HG02885 (cell line): ENCODE results near the gene PACS2.
A peak's percentile ranks its signal among the peaks of the same experiment; 100 is the strongest.
"Not testable (repeated sequence)": the region's sequence is repeated elsewhere in the genome, so short reads cannot be mapped to it uniquely, and the experiment has no call there.

Source experiments
- ATAC-seq: cut with Tn5 transposase; IDR thresholded peaks from one replicate; pipeline ENCODE4 v1.9.1; 2021; ENCODE audit warnings: mild to moderate bottlenecking; ENCODE audit not compliant: unreplicated experiment, poor library complexity

Gene PACS2

DNA sequence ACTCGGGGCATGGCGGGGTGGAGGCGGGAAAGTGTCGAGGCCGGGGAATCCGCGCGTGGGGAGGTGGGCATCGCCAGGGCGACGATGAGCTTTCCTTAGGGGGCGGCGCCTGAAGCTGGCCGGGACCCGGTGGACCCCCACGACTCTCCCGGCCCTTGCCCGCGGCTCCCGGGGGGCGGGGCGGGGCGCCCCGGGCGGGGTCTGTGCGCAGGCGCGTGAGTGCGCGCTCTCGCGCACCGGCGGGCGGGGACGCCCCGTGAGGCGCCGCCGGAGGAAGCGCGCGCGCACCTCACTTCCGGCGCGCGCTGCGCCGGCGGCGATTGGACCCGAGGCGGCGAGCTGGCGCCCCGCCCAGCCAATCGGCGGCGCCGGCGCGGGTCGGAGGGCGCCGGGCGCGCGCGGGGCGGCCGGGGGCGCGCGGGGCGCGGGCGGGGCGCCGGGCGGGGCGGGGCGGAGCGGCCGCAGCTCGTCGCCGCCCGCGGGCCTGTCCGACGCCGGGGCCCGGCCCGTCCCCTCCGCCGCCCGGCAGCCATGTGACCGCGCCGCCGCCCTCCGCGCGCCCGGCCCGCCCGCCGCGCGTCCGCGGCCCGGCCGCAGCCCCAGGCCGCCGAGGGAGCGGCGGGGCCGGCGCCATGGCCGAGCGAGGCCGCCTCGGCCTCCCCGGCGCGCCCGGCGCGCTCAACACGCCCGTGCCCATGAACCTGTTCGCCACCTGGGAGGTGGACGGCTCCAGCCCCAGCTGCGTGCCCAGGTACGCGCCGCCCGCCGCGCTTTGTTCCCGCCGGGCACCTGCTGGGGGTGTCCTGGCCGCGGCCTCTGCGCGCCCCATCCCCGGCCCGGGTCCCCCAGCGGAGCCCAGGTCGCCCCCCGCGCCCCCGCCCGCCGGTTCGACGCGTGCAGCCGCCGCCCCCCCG lies at the start of gene PACS2:
TSS of gene PACS2 (plus strand) at position 462 of the 914 bp plus-strand sequence. CDS start at position 633, 171 bp downstream.
- ATAC-seq = peak; percentile 79

DNA sequence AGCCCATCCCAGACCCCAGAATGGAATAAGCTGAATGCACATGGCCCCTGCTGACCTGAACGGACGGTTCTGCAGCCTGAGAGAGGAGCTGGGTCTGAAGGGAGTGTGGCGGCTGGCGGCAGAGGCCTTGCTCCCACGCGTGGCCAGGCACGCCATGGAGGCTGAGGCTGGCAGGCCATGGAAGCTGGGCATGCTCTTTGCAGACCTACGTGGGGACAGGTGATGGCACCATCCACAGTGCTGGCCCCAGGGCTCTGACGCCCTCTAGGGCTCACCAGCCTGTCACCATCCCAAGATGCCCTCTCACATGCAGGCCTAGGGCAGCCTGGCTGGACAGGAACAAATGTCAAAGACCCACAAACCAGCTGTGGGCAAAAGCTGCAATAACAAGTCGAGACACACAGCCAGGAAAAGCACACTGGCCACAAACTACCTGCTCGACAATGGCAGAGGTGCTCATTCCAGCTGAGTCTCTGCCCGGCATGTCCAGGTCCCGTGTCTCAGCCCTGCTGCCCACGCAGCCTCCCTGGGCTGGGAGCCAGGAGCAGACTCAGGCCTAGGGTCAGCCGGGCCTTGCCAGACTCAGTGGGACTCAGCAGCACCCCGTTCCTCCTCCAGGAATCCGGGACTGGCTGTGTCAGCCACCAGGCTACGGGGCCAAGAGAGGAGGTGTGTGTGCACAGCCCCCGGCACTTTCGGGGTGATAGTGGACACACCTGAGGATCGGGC lies 46.6 kb upstream of the PACS2 start:
- no peak for ATAC-seq

- no peak for ATAC-seq
Observed at GRCh38 chr14:105268736-105269354, 45.7 kb upstream of the PACS2 start.

DNA sequence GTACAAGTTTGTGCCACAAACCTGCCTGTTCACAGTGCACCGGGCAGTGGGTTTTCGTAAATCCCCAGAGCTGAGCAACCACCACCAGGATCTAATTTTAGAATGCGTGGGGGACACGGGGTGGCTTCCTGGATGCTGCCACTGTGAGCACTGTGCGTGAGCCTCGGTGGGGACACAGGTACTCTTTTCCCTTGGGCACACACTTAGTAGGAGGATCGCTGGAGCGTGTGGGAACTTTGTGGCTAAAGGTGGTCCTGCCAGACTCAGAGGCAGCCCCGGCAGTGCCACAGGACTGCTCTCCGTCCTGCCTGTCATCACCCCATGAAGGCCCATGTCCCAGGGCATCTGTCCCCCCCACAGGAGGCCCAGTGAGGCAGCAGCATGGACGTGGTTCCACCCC lies 45.1 kb upstream of the PACS2 start:
- no peak for ATAC-seq

- ATAC-seq = no peak
Observed at GRCh38 chr14:105271224-105271890, 43.2 kb upstream of the PACS2 start.

DNA sequence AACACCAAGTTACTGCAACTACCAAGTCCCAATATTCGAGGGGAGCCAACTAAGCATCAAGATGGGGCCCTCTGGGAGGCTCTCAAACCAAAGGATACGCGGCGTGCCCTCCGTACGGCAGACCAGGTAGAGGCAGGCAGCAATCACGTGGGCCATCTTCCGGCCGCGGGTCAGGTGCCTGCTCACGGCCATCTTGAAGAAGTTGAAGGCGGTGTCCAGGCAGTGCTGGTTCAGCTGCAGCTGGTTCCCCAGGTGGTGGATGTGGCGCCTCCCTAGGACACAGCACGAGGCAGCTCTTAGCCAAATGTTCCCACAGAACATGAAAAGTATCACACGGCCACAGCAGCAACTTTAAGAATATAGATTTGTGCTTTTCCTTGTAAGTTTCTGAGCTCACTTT lies 41.9 kb upstream of the PACS2 start:
- no peak for ATAC-seq

DNA sequence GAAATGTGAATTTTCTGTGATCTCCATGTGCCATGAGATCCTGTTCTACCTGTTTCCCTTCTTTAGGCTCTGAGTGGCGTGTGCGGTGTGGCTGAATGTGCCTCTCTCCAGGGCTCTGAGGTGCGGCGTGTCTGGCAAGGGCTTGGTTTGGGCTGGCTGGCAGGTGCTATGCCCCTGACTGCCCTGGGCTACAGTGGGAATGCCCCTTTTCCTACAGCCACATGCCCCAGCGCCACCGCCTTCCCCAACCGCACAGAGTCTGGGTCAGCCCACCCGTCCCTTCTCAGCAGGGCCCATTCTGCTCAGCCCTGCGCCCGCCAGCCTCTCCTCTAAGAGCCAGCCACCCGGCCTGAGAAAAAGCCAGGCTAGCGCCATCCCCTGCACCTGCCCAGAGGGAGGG lies 41.5 kb upstream of the PACS2 start:
- ATAC-seq = no peak

DNA sequence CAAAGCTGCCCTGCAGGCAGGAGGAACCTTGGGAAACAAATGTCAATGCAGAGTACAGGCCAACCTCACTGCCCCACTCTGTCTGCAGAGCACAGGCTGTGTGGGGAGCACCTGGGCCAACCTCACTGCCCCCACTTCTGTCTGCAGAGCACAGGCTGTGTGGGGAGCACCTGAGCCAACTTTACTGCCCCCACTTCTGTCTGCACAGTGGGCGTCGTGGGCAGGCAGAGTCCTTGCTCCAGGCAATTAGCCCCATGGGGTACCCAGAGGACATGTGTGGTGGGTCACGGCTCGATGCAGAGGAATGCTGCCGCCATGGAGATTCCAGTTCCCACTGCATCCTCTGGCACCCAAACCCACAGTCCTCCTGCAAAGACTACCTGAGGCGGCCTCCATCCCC lies 39.9 kb upstream of the PACS2 start:
- no peak for ATAC-seq

- ATAC-seq = no peak
Observed at GRCh38 chr14:105275267-105275946, 39.1 kb upstream of the PACS2 start.

DNA sequence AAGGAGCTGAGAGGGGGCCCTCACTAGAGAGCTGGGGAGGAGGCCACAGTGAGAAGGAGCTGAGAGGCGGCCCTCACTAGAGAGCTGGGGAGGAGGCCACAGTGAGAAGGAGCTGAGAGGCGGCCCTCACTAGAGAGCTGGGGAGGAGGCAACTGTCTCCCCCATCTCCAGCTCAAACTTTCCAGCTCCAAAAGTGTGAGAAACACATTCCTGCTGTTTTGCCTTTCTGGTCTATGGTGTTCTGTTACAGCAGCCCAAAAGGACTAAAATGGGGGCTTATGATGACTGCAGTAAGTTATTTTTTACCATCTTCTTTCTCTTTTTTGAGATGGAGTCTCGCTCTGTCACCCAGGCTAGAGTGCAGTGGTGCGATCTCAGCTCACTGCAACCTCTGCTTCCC lies 37.1 kb upstream of the PACS2 start:
- ATAC-seq = not testable (repeated sequence)

DNA sequence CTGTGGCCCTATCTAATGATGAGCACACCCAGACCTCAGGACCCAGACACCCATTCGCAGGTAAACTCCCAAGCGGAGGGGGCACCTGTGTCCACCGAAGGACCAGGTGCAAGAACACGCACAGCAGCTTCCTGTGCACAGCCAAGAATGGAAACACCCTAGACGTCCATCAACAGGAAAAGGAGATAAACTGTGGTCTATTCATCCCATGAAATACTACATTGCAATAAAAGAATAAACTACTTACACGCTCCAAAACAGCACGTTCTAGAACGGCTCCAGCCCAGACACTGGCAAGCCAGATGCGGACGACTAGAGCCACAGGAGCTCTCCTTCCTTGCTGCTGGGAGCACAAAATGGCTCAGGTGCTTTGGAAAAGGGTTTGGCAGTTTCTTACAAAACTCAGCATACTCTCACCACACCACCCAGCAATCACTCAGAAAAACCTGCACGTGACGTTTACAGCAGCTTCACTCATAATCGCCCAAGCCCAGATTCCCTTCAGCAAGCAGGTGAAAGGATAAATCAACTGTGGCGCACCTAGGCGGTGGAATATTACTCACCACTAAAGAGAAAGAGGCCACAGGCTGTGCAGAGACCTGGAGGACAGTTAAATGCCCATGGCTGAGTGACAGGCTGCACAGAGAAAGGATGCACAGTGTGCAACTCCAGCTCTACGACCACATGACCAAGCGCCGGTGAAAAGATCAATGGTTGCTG lies 34.7 kb upstream of the PACS2 start:
- ATAC-seq = no peak

DNA sequence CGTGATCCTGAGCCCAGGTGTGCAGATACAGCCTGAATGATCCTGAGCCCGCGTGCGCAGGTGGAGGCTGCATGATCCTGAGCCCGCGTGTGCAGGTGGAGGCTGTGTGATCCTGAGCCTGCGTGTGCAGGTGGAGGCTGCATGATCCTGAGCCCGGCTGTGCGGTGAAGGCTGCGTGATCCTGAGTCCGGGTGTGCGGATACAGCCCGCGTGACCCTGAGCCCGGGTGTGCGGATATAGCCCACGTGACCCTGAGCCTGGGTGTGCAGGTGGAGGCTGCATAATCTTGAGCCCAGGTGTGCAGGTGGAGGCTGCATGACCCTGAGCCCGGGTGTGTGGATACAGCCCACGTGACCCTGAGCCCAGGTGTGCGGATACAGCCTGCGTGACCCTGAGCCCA lies 34.0 kb upstream of the PACS2 start:
- ATAC-seq = no peak

DNA sequence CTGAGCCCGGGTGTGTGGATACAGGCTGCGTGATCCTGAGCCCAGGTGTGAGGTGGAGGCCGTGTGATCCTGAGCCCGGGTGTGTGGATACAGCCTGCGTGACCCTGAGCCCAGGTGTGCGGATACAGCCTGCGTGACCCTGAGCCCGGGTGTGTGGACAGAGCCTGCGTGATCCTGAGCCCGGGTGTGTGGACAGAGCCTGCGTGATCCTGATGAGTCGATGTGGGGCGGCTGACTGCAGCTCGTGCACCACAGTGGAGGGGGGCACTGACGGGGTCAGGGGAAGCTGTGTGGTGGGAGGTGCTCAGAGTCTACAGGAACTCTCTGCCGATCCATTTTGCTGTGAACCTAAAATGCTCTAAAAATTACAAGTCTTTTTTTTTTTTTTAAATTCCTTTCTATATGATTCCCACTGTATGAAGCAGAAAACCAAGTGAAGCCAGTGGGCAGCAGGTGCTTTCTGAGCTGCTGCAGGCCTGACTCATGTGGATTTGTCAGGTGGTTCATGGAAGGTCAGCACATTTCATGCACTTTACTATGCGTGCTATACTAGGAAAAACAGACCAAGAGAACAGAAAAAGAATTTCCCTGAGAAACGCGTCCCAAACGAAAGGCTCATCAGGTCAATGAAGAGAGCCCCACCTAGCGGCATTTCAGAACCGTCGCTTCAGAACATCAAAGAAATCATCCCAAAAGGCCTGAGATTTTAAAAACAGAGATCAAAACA lies 33.0 kb upstream of the PACS2 start:
- ATAC-seq = no peak

DNA sequence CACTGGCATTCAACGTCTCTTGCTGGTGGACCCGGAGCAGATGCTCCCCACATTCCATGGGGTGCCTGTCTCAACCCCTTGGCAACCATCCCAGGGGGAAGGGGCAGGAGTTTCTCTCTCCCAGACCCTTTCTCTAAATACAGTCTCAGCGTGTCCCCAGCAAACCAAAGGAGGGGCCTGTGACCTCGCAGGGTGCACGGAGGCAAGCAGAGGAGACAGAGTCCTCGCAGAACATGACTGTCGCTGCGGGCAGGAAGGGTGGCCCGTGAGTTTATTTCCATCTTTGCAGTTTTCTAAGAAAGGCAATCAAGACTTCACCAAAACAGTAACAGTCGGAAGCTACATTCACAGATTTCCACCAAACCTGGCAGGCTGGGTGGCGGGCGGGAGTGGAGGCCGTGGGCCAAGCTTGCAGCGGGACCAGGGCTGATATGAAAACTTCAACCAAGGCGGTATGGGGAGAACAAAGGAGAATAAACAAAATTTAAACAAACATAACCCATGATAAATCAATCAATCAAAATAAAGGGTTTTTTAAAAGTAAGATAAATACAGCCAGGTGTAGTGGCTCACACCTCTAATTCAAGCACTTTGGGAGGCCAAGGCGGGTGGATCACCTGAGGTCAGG lies 32.3 kb upstream of the PACS2 start:
- no peak for ATAC-seq

GRCh38 chr14:105283028-105283427 lies 31.5 kb upstream of the PACS2 start:
- ATAC-seq = no peak

DNA sequence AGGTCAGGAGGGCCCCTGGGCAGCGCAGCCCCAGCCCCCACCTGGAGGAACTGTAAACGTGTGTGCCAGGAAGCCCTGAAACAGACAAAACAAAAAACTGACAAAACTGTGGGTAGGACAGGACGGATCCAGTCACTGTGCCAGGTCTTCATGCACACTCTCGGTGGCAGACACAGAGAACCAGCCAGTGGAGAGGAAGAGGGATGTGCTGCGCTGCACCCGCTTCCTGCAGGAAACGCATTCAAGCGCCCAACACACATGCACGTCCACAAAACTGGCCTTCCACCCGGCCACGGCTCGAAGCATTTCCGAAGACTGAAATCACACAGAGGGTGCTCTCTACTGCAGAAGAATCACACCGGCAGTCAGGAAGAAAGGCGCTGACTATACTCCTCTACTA lies 30.6 kb upstream of the PACS2 start:
- ATAC-seq = no peak

DNA sequence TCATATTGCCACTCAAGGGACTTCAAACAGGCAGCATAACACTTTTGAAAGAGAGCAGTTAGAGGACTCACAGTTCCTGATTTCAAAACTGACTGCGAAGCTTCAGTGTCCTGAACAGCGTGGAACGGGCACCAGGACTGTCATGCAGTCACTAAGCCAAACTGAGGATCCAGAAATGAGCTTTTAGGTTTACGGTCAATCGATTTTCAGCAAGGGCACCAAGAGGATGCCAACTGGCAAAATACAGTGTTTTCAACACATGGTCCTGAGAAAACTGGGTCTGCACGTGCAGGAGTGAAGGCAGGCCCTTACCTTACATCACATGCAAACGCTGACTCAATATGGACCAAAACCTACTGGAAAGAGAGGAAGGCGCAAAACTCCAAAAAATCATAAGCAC lies 29.4 kb upstream of the PACS2 start:
- ATAC-seq = no peak

DNA sequence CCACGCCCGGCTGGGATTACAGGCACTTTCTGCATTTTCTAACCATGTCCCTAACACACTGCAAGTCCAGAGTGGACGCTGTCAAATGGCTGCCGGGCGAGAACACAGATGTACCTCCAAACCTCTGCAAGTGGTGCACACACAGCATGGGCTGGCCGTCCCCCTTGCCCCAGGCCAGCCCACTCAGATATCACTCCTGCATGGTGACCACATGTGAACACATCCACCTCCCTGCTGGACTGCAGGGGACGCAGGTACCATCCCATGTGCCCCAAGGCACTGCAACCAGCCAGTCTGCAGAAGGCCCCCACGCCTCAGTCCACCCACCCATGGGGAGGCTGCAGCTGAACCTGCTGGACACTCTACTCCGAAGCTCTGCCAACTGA lies 27.8 kb upstream of the PACS2 start:
- ATAC-seq = no peak
